ENCODE data around the gene EVX1. TPM values are rescaled to one million over a fixed set of nuclear protein-coding genes. Genes with fewer than 3 reads are reported as not detected.

The EVX1 gene
- total and polyA plus RNA-seq, 3 donors from 2014 or later, result 0.25 to 1.4 (median 0.63) TPM

DNA sequence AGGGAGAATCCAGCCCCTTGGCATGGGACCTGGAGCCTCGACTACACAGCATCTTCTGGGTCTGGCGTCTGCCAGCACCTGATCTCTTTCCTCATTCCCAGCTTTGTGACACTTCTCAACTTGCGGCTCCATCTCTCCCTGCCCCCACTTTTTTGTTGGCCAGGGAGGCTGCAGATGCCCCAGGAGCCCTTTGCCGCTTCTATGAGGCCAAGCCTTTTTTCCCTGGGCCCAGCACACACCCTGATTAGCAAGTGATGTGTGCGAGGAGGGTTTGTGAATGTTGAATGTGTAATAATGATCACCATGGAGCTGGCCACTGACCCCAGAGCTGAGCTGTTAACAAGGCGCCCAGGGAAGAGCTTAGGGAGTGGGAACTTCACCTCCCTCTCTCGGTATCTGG is 4.4 kb downstream of the EVX1 start:
- Histone ChIP-seq H3K4me1 (peaks cover 21% of the 10 kb centered on the region), H3K4me3 (no peak overlapping the region), H3K36me3 (ENCODE audit: low read depth, missing control alignments) (no peaks in the 10 kb centered on the region), H3K27me3 (no peaks in the 10 kb centered on the region), H3K27ac (no peak overlapping the region), H3K9me3 (no peaks in the 10 kb centered on the region)
- intact Hi-C loops (cut with DNase I; ENCODE audit: low total_unique reads), result no loop called here
- 52 to 58% methylated on average over 7 of the region's 7 CpGs for WGBS, 2 donors
- no peak for DNase-seq
- TF ChIP-seq, protein P1, sequence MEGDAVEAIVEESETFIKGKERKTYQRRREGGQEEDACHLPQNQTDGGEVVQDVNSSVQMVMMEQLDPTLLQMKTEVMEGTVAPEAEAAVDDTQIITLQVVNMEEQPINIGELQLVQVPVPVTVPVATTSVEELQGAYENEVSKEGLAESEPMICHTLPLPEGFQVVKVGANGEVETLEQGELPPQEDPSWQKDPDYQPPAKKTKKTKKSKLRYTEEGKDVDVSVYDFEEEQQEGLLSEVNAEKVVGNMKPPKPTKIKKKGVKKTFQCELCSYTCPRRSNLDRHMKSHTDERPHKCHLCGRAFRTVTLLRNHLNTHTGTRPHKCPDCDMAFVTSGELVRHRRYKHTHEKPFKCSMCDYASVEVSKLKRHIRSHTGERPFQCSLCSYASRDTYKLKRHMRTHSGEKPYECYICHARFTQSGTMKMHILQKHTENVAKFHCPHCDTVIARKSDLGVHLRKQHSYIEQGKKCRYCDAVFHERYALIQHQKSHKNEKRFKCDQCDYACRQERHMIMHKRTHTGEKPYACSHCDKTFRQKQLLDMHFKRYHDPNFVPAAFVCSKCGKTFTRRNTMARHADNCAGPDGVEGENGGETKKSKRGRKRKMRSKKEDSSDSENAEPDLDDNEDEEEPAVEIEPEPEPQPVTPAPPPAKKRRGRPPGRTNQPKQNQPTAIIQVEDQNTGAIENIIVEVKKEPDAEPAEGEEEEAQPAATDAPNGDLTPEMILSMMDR (IDR thresholded peaks at IDR 0.05), result no peak
- no peak for TF ChIP-seq POLR2A (IDR thresholded peaks at IDR 0.05)

DNA sequence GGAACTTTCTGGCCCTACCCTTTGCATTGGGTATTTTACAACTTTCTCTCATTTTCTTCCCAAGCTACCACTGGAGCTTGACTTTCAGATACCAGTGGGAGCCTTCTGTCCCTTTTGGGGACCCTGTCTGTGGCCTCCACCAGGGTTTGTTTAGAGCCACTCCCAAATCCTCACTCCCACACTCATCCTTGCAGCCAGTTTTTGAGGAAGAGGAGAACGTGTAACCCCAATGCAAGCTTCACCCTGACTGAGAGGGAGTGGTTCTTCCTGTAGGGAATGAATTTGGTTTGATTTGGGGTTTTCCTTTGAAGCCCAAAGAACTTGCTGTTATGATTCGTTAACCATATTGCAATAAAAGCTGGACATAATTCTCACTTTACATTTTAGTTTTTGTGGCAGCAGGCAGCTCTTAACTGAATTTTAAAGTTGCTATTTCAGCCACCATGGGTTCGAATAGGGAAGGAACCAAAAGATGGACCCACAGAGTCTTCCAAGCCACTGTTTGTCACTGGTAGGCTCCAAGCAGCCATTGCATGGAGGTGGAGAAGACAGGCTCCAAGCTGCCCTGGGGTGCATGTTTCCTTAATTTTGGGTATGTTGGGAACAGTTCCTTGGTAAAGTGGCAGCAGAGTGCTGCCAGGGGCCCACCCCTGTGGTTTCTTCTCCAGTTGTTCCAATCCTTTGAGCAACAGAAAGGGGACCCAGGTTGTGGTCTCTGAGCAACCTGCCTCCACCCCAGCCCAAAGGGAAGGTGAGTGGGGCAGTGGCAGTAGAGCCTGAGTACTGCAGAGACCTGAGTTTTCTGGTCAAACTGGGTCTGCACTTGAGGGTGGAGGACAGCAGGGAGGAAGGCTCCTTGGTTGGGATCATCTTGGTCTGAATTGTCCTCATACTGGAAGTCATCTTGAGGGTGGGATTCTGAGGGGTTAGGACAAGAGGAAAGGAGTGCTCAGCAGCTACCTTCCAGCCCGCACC is 5.1 kb downstream of the EVX1 start:
- TF ChIP-seq POLR2A (IDR thresholded peaks at IDR 0.05), result no peak
- TF ChIP-seq, protein P1 (IDR thresholded peaks at IDR 0.05), result no peak
- Histone ChIP-seq H3K27me3 (no peaks in the 10 kb centered on the region), H3K4me3 (no peak overlapping the region), H3K4me1 (peaks cover 18% of the 10 kb centered on the region), H3K36me3 (ENCODE audit: low read depth, missing control alignments) (no peaks in the 10 kb centered on the region), H3K27ac (no peak overlapping the region), H3K9me3 (no peaks in the 10 kb centered on the region)
- intact Hi-C loops (cut with DNase I; ENCODE audit: low total_unique reads), result no loop called here
- 67 to 72% methylated on average over 3 to 4 of the region's 4 CpGs for WGBS, 2 donors
- no peak for DNase-seq

DNA sequence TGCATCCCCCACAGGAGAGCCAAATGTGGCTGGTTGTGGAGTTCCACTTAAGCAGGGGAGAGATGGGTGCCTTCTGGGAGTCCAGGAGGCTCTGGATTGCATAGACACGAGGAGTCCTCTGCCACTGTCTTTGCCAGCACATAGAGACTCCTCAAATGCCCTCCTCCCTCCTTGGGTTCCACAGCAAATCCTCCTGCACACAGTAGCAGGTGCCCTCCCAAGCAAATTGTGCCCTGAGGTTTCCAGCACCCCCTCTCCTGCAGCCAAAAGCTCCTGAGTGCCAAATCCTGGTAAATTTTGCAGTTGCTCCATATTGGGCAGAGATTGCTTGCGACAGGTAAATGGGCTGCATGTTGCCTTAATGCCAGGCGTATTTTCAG is 5.8 kb downstream of the EVX1 start:
- DNase-seq, result no peak
- H3K36me3 ChIP-seq (ENCODE audit: low read depth, missing control alignments), result no peaks in the 10 kb centered on the region
- intact Hi-C loops (cut with DNase I; ENCODE audit: low total_unique reads), result no loop called here
- H3K4me1 ChIP-seq, result peaks cover 11% of the 10 kb centered on the region
- no peak overlapping the region for H3K27ac ChIP-seq
- TF ChIP-seq POLR2A (IDR thresholded peaks at IDR 0.05), result no peak
- TF ChIP-seq, protein P1 (IDR thresholded peaks at IDR 0.05), result no peak
- H3K9me3 ChIP-seq, result no peaks in the 10 kb centered on the region
- no peak overlapping the region for H3K4me3 ChIP-seq
- no peaks in the 10 kb centered on the region for H3K27me3 ChIP-seq
- 61 to 82% methylated on average over 2 to 3 of the region's 3 CpGs for WGBS, 2 donors

DNA sequence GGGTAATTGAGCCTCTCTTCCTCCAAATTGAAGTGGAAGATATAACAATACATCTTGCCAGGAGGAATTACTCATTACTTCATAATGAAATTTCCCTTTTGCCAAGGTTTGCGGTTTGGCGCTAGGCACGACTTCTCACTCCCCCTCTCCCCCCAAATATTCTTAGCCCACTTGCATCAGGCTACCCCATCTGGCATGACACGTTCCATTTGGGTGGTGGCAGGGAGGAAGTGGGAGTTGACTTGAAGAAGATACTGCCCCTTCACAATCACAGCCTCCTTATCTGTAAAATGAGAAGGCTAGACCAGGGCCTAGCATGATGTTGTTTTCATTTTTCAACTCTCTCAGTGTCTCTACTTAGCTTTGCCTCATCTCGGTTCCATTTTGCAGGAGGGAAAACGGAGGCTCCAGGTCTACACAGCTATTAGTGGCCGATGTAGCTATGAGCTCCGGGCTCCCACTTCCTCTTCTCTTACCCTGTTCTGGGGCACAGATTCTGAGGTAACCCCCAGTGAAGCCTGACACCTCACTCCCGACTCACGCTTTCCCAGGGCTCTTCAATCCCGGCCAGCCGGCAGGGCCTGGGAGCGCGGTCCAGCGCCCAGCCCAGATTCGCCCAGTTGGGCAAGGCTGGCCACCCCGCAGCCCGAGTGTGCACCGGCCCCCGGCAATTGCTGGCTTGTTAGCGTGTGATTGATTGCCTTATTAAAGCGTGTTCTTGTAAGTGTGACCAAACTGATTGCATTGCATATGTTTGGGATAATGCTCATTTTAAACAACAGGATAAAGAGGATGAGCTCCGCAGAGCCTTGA is 6.5 kb downstream of the EVX1 start:
- no peak for TF ChIP-seq POLR2A (IDR thresholded peaks at IDR 0.05)
- TF ChIP-seq, protein P1 (IDR thresholded peaks at IDR 0.05), result no peak
- no peak overlapping the region for H3K4me3 ChIP-seq
- H3K4me1 ChIP-seq, result peaks cover 11% of the 10 kb centered on the region
- H3K27ac ChIP-seq, result no peak overlapping the region
- no peaks in the 10 kb centered on the region for H3K9me3 ChIP-seq
- H3K27me3 ChIP-seq, result no peaks in the 10 kb centered on the region
- no peaks in the 10 kb centered on the region for H3K36me3 ChIP-seq (ENCODE audit: low read depth, missing control alignments)
- no peak for DNase-seq
- intact Hi-C loops (cut with DNase I; ENCODE audit: low total_unique reads), result no loop called here
- 18 to 24% methylated on average over 23 of the region's 23 CpGs for WGBS, 2 donors
